Ovary (tissue), 3 donors: ENCODE measurements around the gene MYO1E.

Source experiments
- EP300 ChIP-seq: sonication (generic); formaldehyde crosslinking; IDR thresholded peaks from one replicate; pipeline ENCODE4 v1.6.1; 2017; ENCODE audit warnings: antibody characterized with exemption
- POLR2A ChIP-seq: fragments of 450-650 bp; IDR thresholded peaks from one replicate; pipeline ENCODE4 v1.6.1; 2017; ENCODE audit warnings: antibody characterized with exemption, mild to moderate bottlenecking, moderate library complexity
- TF ChIP-seq, protein P1 (sequence below), 3 donors: fragments of 450-650 bp in 2 of 3; fragments of 200-600 bp in 1 of 3; IDR thresholded peaks; one replicate each; pipeline versions ENCODE4 v1.5.1 to v1.8.0; 2016 to 2022; ENCODE audit warnings: antibody characterized with exemption in 3 of 3, mild to moderate bottlenecking in 1 of 3
- donor health status: DM: no; HTN: no; CAD: no.

DNA sequence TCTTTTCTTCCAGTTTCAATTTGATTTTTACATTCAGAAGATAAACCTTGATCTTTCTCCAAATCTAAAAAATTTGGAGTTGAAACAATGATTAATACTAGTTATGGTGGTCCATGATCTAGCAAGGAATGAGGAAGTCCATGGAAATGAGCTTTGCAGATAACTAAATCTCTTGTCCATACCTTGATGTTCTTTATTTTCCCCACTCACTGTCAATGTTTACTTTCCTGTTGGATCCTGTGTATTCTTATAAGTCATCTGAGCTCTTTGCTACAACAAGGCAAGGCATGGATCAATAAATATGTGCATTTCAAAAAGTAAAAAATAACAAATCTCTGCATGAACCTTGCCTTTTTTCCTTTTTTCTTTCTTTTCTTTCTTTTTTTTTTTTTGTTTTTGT, 6.2 kb upstream of the MYO1E start:
- TF ChIP-seq POLR2A = no peak
- TF ChIP-seq, protein P1, sequence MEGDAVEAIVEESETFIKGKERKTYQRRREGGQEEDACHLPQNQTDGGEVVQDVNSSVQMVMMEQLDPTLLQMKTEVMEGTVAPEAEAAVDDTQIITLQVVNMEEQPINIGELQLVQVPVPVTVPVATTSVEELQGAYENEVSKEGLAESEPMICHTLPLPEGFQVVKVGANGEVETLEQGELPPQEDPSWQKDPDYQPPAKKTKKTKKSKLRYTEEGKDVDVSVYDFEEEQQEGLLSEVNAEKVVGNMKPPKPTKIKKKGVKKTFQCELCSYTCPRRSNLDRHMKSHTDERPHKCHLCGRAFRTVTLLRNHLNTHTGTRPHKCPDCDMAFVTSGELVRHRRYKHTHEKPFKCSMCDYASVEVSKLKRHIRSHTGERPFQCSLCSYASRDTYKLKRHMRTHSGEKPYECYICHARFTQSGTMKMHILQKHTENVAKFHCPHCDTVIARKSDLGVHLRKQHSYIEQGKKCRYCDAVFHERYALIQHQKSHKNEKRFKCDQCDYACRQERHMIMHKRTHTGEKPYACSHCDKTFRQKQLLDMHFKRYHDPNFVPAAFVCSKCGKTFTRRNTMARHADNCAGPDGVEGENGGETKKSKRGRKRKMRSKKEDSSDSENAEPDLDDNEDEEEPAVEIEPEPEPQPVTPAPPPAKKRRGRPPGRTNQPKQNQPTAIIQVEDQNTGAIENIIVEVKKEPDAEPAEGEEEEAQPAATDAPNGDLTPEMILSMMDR (IDR thresholded peaks at IDR 0.05) = no peak
- no peak for TF ChIP-seq EP300
